Lower leg skin (tissue), 4 donors: Measurements from ENCODE around the gene KRT76. TPM values are rescaled to one million over a fixed set of nuclear protein-coding genes. Genes with fewer than 3 reads are reported as not detected.

Experiments used
- DNase-seq, 2 donors: peaks; one replicate each; pipeline ENCODE4 v3.0.0-alpha.2; 2019; ENCODE audit warnings: low spot score in 2 of 2
- H3K4me3 ChIP-seq: fragments of 200-600 bp; sonication (generic); 2 replicates; pipeline ENCODE4 v1.5.1; 2017; ENCODE audit warnings: mild to moderate bottlenecking, low read depth; ENCODE audit not compliant: poor library complexity, severe bottlenecking
- POLR2A ChIP-seq, 2 donors: fragments of 450-650 bp; IDR thresholded peaks; one replicate each; pipeline ENCODE4 v1.6.1; 2016 to 2017; ENCODE audit warnings: antibody characterized with exemption in 2 of 2, mild to moderate bottlenecking in 1 of 2, moderate library complexity in 1 of 2
- WGBS, 2 donors: methylation state at CpG; one replicate each; pipeline ENCODE4 v1.1.5; 2018; 5-methylcytosine and 5-hydroxymethylcytosine counted together
- intact Hi-C: fragments of 100-400 bp; cut with DNase I; formaldehyde crosslinking; loops from one replicate; pipeline ENCODE4 v1.15.0; 2023; ENCODE audit warnings: low total_unique reads
- total RNA-seq, 4 donors: library from RNA; depleted of rRNA; stranded (reverse); fragments of >200 nt; gene quantifications; one replicate each; pipeline ENCODE4 v1.1.0, GENCODE V29; 2016
- TF ChIP-seq, protein P1 (sequence below), 3 donors: fragments of 450-650 bp; IDR thresholded peaks; one replicate each; pipeline ENCODE4 v1.5.1; 2016; ENCODE audit warnings: antibody characterized with exemption in 3 of 3, mild to moderate bottlenecking in 3 of 3, moderate library complexity in 2 of 3

The KRT76 gene
- total RNA-seq, 4 donors from 2014 or later: not detected

DNA sequence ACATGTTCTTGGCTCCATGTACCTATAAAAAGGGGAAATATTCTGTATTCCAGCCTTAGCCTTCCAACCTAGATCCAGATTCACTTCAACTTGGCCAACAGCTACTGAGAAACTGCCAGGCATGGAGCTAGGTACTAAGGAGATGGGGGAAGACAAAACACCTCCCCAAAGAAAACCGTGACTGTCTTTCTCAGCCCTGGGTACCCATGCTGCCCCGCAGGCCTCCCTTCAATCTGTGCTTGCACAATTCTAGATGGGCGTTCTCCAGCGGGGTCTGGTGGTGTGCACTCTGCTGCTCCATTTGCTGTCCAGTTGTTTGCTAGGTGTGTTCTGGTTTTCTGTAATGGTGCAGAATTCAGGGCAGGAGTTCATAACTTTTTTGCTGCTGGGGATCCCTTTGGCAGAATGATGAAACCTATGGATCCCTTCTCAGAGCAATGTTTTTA lies 37.6 kb upstream of the KRT76 start:
- TF ChIP-seq, protein P1, sequence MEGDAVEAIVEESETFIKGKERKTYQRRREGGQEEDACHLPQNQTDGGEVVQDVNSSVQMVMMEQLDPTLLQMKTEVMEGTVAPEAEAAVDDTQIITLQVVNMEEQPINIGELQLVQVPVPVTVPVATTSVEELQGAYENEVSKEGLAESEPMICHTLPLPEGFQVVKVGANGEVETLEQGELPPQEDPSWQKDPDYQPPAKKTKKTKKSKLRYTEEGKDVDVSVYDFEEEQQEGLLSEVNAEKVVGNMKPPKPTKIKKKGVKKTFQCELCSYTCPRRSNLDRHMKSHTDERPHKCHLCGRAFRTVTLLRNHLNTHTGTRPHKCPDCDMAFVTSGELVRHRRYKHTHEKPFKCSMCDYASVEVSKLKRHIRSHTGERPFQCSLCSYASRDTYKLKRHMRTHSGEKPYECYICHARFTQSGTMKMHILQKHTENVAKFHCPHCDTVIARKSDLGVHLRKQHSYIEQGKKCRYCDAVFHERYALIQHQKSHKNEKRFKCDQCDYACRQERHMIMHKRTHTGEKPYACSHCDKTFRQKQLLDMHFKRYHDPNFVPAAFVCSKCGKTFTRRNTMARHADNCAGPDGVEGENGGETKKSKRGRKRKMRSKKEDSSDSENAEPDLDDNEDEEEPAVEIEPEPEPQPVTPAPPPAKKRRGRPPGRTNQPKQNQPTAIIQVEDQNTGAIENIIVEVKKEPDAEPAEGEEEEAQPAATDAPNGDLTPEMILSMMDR (IDR thresholded peaks at IDR 0.05): no peak
- TF ChIP-seq POLR2A (IDR thresholded peaks at IDR 0.05): no peak
- 64 to 75% methylated on average over 4 of the region's 4 CpGs for WGBS, 2 donors
- DNase-seq: no peak
- no peak overlapping the region for H3K4me3 ChIP-seq
- intact Hi-C loops: no loop called here

DNA sequence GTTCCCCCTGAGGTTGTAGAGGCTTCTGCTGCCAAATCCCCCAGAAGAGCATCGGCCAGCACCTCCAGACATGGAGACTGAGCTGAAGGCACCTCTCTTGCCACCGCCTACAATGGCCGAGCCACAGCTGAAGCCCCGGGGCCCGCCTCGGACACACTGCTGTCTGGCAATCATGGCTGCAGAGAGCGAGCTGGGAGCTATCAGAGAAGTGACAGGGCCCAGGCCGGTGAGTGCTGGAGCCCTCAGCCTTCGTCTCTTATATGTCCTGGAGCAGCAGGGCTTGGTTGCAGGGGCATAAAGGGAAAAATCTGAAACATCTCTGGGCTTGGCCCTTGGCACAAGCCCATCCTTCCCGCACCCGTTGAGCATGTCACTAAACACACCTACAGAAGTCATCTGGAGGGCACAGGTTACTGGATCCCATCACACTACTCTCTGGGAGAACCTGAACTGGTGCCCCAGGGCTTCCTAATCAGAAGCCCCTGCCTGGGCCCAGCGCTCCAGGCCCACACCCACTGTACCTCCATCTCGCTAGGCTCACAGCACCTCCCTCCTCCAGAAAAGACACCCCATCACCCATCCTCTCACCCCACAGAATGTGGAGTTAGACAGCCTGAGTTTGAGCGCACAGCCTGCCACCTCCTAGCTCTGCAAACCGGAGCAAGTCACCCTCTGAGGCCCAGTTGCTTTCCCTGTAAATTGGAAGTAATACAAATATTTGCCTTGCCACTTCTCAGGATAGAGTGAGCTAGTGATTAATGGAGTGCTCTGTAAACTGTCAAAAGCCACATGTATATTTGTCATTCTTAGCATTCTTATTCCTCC lies 37.0 kb upstream of the KRT76 start, which contains the start of gene KRT4:
TSS of gene KRT4 (minus strand) at position 232 of the 825 bp plus-strand sequence. CDS start at position 174, 58 bp downstream.
- WGBS, 2 donors: 74 to 82% methylated on average over 14 to 15 of the region's 15 CpGs
- intact Hi-C loops: no loop called here
- TF ChIP-seq POLR2A (IDR thresholded peaks at IDR 0.05): no peak
- TF ChIP-seq, protein P1 (IDR thresholded peaks at IDR 0.05): no peak
- H3K4me3 ChIP-seq: no peak within 1 kb of the TSS
- DNase-seq: no peak

DNA sequence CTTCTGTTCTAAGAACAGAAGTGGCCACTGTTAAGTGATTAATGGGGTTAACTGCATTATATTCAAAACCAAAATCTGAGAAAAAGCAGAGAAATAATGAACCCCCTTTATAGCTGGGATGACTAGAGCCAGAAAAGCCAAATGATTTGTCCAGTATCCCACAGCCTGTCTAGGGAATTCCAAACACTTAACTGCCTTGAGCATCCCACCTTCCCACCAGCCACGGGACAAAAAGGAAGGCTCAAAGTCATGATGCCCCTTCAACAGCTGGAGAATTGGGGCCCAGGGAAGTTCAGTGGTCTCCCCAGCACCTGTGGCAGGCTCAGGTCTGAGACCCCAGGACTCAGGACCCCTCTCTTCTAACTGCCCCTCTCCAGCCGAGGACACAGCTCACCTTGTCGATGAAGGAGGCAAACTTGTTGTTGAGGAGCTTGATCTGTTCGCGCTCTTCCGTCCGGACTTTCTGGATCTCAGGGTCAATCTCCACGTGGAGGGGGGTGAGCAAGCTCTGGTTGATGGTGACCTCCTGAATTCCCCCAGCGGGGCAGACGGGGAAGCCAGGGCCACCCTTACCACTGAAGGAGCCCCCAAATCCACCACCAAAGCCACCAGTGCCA lies 36.2 kb upstream of the KRT76 start:
- intact Hi-C loops: no loop called here
- TF ChIP-seq, protein P1 (IDR thresholded peaks at IDR 0.05): no peak
- TF ChIP-seq POLR2A (IDR thresholded peaks at IDR 0.05): no peak
- no peak for DNase-seq
- H3K4me3 ChIP-seq: no peak overlapping the region
- WGBS, 2 donors: 89 to 91% methylated on average over 10 of the region's 10 CpGs

DNA sequence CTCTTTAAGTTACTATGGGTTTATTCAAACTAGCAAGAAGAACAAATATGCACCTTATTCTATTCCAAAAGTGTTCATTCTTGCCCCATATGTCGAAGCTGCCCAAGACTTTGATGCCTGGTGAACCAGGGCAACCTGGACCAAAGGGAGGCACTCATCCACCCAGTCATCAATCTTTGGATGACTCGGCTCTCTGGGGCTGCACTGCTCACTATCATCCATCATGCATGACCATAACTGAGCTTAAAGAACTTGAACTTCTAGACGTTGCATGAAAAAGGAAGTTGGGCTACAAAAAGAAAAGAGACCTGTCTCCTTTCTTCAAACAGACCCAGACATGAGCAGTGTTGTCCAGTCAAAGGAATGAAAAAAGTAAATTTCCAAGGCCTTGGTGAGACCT lies 35.6 kb upstream of the KRT76 start:
- 60 to 61% methylated on average over 3 of the region's 3 CpGs for WGBS, 2 donors
- TF ChIP-seq, protein P1 (IDR thresholded peaks at IDR 0.05): no peak
- no peak for TF ChIP-seq POLR2A (IDR thresholded peaks at IDR 0.05)
- DNase-seq: no peak
- intact Hi-C loops: no loop called here
- H3K4me3 ChIP-seq: no peak overlapping the region

DNA sequence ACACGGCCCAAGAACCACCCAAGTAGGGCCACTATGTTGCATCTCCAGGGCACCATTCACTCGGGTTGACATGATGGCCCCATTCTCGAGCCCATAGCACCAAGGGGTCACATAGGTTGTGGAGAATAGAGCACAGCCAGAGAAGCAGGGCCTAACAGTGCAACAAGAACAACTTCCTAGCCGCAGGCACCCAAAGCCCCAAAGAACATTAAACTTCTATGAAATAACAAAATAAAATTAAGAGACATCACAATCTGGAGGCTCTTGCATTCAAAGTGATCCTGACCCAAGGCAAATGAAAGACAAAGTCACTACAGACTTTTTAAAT lies 34.9 kb upstream of the KRT76 start:
- DNase-seq: no peak
- intact Hi-C loops: no loop called here
- TF ChIP-seq, protein P1 (IDR thresholded peaks at IDR 0.05): no peak
- TF ChIP-seq POLR2A (IDR thresholded peaks at IDR 0.05): no peak

More for the DNA sequence above, 34.9 kb upstream of the KRT76 start:
- 65 to 72% methylated on average over 4 of the region's 4 CpGs for WGBS, 2 donors
- H3K4me3 ChIP-seq: no peak overlapping the region
